Sciatic nerve (tissue), 2 donors: Measurements from ENCODE around the gene SLC30A3. TPM values are rescaled to one million over a fixed set of nuclear protein-coding genes. Genes with fewer than 3 reads are reported as not detected.

Source experiments
- ATAC-seq: fragments of 200-7000 bp; cut with Tn5 transposase; one replicate; pipeline ENCODE4 v1.9.1; 2020; ENCODE audit warnings: mild to moderate bottlenecking, moderate library complexity
- DNase-seq: peaks from one replicate; pipeline ENCODE4 v3.0.0-alpha.2; 2020; ENCODE audit warnings: low spot score
- intact Hi-C: fragments of 100-400 bp; cut with DNase I; formaldehyde crosslinking; loops from one replicate; pipeline ENCODE4 v1.14.2; 2022
- total RNA-seq: library from RNA; stranded (reverse); fragmentation: NEBNext Ultra II Directional; extraction: Animal tissue kit (Norgen Biotek cat#: 25700); gene quantifications from one replicate; pipeline ENCODE4 v1.2.1, GENCODE V29; 2021
- donor health status: DM: no; HTN: no; CAD: no.
- donor health status: DM: no; HTN: no; CAD: no.

SLC30A3 gene
- total RNA-seq, 1 donor from 2014 or later = not detected

GRCh38 chr2:27241761-27242613, 20.9 kb downstream of the SLC30A3 start:
- DNase-seq = no peak
- intact Hi-C loops = no loop called here
- no peak for ATAC-seq

DNA sequence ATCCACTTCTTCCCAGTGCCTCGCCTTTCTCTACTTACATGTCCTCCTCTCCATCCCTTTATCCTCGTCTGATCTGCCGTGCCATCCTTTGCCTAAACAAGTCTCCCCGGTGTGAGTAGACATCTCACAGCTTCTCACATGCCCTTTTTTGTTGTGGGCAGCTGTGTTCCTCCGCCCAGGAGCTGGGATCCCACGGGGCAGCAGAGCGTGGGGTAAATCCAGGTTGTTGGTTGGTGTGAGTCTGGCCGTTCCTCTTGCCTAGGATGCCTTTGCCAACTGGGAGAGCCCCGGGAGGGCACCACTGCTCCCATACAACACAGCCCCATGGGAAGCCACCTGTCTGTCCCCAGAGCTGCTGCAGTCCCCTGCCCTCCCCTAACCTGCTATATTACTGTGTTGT, 22.4 kb downstream of the SLC30A3 start:
- ATAC-seq (no peak), DNase-seq (no peak)
- intact Hi-C loops = no loop called here

DNA sequence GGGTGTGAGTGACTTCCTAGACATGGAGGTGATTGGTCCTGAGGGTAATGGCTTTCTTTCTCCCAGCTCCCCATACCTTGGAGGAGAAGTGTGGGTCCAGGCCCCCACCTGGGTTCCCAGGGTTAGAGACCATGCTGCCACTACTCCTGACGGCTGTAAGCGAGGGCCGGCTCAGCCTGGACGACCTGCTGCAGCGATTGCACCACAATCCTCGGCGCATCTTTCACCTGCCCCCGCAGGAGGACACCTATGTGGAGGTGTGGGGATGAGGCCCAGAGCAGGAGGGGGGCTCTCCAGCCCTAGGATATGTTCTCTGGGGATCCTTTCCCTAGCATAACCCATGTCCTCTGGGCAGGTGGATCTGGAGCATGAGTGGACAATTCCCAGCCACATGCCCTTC, 23.9 kb downstream of the SLC30A3 start:
- intact Hi-C loops = no loop called here
- DNase-seq (no peak), ATAC-seq (no peak)

GRCh38 chr2:27237341-27237945, 25.4 kb downstream of the SLC30A3 start:
- intact Hi-C loops = no loop called here
- no peak for DNase-seq
- ATAC-seq = no peak

- intact Hi-C loops = no loop called here
- DNase-seq (no peak), ATAC-seq (no peak)
Observed at GRCh38 chr2:27236626-27237025, 26.2 kb downstream of the SLC30A3 start.

GRCh38 chr2:27236136-27236535, 26.7 kb downstream of the SLC30A3 start:
- intact Hi-C loops = no loop called here
- DNase-seq (no peak), ATAC-seq (no peak)

DNA sequence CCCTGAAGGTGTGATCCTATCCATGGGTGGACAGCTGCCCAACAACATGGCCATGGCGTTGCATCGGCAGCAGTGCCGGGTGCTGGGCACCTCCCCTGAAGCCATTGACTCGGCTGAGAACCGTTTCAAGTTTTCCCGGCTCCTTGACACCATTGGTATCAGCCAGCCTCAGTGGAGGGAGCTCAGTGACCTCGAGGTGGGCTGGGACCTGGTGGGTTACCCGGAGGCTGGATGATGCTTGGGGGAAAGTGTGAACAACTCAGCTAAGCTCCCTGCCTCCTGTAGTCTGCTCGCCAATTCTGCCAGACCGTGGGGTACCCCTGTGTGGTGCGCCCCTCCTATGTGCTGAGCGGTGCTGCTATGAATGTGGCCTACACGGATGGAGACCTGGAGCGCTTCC, 29.5 kb downstream of the SLC30A3 start:
- intact Hi-C loops = no loop called here
- ATAC-seq = no peak
- DNase-seq = no peak

- ATAC-seq (no peak), DNase-seq (no peak)
- intact Hi-C loops = no loop called here
Observed at GRCh38 chr2:27231921-27232320, 30.9 kb downstream of the SLC30A3 start.

- ATAC-seq (no peak), DNase-seq (no peak)
- intact Hi-C loops = no loop called here
Observed at GRCh38 chr2:27227501-27227900, 35.3 kb downstream of the SLC30A3 start.

DNA sequence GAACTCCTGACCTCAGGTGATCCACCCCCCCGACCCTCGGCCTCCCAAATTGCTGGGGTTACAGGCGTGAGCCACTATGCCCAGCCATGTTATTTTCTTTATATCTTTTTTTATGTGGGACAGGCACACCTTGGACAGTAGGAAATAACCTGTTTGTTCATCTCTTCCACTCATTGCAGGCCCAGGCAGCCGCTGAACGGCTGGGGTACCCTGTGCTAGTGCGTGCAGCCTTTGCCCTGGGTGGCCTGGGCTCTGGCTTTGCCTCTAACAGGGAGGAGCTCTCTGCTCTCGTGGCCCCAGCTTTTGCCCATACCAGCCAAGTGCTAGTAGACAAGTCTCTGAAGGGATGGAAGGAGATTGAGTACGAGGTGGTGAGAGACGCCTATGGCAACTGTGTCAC, 37.3 kb downstream of the SLC30A3 start:
- ATAC-seq = no peak
- DNase-seq = no peak
- intact Hi-C loops = no loop called here

DNA sequence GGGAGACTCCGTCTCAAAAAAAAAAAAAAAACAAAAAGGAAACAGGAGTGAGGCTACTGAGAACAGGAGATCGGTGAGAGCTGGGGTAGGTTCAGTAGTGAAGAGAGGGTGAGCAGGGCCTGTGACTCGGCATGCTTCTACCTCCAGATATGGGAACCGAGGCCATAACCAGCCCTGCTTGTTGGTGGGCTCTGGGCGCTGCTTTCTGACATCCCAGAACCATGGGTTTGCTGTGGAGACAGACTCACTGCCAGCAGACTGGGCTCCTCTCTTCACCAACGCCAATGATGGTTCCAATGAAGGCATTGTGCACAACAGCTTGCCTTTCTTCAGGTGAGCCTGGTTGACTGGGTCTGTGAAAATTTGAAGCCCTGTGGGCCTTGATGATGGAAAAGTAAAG, 39.4 kb downstream of the SLC30A3 start:
- ATAC-seq (no peak), DNase-seq (no peak)
- intact Hi-C loops = no loop called here

DNA sequence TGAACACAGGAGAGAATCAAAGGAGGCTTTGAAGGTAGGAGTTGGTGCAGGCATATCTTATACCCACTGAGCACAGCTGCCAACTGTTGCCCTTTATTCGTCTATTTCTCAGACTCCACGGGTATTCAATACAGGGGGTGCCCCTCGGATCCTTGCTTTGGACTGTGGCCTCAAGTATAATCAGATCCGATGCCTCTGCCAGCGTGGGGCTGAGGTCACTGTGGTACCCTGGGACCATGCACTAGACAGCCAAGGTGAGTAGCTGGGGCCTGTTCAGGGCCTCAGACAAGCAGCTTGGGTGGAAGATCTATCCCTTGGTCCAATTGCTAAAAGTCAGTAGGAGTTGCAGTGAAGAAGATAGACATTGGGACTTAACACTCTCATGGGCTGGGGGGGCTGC, 40.4 kb downstream of the SLC30A3 start:
- intact Hi-C loops = no loop called here
- DNase-seq = no peak
- no peak for ATAC-seq

GRCh38 chr2:27221166-27221565, 41.7 kb downstream of the SLC30A3 start:
- intact Hi-C loops = no loop called here
- ATAC-seq (no peak), DNase-seq (no peak)

GRCh38 chr2:27220091-27220490, 42.8 kb downstream of the SLC30A3 start:
- ATAC-seq (no peak), DNase-seq (no peak)
- intact Hi-C loops = no loop called here

- intact Hi-C loops = no loop called here
- DNase-seq (no peak), ATAC-seq (no peak)
Observed at GRCh38 chr2:27219091-27219490, 43.8 kb downstream of the SLC30A3 start.

DNA sequence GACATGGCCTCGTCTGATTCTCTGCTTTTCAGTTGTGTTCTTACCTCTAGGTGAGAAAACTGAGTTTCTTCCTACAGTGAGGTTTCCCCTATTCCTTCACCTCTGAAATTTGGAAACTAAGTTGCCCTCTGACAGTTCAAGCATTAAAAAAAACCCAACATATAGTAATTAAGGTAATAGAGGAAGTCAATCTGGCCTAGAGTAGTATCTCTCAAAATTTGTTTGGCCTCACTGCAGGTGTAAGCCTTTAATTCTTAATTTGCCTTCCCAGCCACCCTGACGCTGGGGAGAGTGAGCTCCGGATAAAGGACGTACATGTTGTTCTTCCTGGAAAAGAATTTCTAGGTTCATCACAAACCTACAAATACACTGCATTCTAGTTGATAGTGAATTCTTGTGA, 44.2 kb downstream of the SLC30A3 start:
- DNase-seq = no peak
- ATAC-seq = no peak
- intact Hi-C loops = no loop called here

DNA sequence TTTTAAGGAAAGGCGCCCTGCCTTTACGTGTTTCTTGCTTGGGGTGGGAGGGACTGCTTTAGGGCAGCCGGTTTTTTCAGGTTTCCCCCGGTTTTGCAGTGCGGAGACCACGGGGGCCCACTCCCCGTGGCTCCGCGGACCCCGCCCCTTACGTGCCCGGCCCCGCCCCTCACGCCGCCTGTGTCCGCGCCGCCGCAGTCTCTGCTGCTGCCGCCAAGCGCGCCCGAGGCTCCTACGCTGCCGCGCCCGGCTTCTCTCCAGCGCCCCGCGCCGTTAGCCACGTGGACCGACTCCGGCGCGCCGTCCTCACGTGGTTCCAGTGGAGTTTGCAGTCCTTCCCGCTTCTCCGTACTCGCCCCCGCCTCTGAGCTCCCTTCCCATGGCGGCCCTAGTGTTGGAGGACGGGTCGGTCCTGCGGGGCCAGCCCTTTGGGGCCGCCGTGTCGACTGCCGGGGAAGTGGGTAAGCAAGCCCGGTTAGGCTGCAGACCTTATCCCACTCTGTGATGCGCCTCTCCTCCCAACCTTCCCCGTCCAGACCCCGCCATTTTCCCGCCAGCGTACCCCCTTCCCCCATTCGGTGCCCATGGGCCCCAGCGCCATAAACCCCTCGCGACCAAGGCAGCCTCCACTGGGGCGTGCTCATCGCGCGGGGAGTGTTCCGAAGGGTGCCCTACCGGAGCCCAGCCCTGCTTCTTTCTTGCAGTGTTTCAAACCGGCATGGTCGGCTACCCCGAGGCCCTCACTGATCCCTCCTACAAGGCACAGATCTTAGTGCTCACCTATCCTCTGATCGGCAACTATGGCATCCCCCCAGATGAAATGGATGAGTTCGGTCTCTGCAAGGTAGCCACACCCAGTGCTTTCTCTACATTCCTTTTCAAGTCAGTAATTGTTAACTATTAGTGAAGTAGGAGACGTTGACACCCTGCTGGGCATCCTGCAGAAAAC, 45.4 kb downstream of the SLC30A3 start, which contains the start of gene CAD:
Gene CAD (plus strand): TSS at position 197 of the 949 bp plus-strand sequence. CDS start 183 bp downstream, at position 380.
- intact Hi-C loops = no loop called here
- ATAC-seq = peak; percentile 95
- DNase-seq = peak; percentile 92

GRCh38 chr2:27216416-27217137, 46.3 kb downstream of the SLC30A3 start:
- ATAC-seq (no peak), DNase-seq (no peak)
- intact Hi-C loops = no loop called here

DNA sequence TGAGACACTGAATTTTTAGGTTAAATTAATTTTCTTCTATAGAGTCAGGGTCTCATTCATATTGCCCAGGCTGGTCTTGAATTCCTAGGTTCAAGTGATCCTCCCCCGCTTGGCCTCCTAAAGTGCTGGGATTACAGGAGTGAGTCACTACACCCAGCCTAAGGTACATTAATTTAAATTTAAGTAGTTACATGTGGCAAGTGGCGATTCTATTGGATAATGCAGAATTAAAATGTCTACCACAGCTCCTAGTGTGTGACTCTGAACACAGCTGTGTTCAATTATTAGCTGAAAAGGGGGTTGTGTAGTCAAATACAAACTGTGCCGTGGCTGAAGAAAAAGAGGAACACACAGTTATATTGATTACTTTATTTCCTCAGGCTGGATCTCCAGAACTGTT, 47.9 kb downstream of the SLC30A3 start:
- intact Hi-C loops = loop anchor here (5.0 kb wide), 1 partner anchor 878 kb away; no protein-coding TSS in a partner anchor
- DNase-seq (no peak), ATAC-seq (no peak)
